Stimulated activated CD4-positive, alpha-beta T cell treated with anti-CD3 and anti-CD28 coated beads, Interleukin-4, amount 100 ng/mL, for 48 hours (primary cell): ENCODE data around the gene MAGI1.

Experiments used
- DNase-seq, 2 donors: peaks; one replicate each; pipeline ENCODE4 v3.0.0-alpha.2; 2020; ENCODE audit warnings: low read depth in 2 of 2

The MAGI1 gene

GRCh38 chr3:65666448-65667091 is 372.1 kb downstream of the MAGI1 start:
- DNase-seq = no peak

- DNase-seq = no peak
Measured at GRCh38 chr3:65665915-65666314, 372.8 kb downstream of the MAGI1 start.

GRCh38 chr3:65664931-65665330 is 373.8 kb downstream of the MAGI1 start:
- DNase-seq = no peak

GRCh38 chr3:65664446-65664845 is 374.3 kb downstream of the MAGI1 start:
- DNase-seq = no peak

GRCh38 chr3:65662095-65662494 is 376.6 kb downstream of the MAGI1 start:
- no peak for DNase-seq

- no peak for DNase-seq
Measured at GRCh38 chr3:65660000-65660598, 378.6 kb downstream of the MAGI1 start.

- no peak for DNase-seq
Measured at GRCh38 chr3:65659396-65659795, 379.3 kb downstream of the MAGI1 start.

- no peak for DNase-seq
Measured at GRCh38 chr3:65658401-65658800, 380.3 kb downstream of the MAGI1 start.

- DNase-seq = no peak
Measured at GRCh38 chr3:65655061-65655460, 383.7 kb downstream of the MAGI1 start.

- no peak for DNase-seq
Measured at GRCh38 chr3:65653731-65654130, 385.0 kb downstream of the MAGI1 start.

- no peak for DNase-seq
Measured at GRCh38 chr3:65650247-65650646, 388.5 kb downstream of the MAGI1 start.

GRCh38 chr3:65647369-65647768 is 391.3 kb downstream of the MAGI1 start:
- DNase-seq = no peak

- DNase-seq = no peak
Measured at GRCh38 chr3:65642883-65643282, 395.8 kb downstream of the MAGI1 start.

- DNase-seq = no peak
Measured at GRCh38 chr3:65641777-65642176, 396.9 kb downstream of the MAGI1 start.

GRCh38 chr3:65641045-65641444 is 397.7 kb downstream of the MAGI1 start:
- DNase-seq = no peak

GRCh38 chr3:65639444-65639843 is 399.3 kb downstream of the MAGI1 start:
- DNase-seq = no peak

GRCh38 chr3:65638301-65638700 is 400.4 kb downstream of the MAGI1 start:
- DNase-seq = no peak

- no peak for DNase-seq
Measured at GRCh38 chr3:65636326-65636725, 402.4 kb downstream of the MAGI1 start.

- DNase-seq = no peak
Measured at GRCh38 chr3:65635657-65636056, 403.1 kb downstream of the MAGI1 start.

GRCh38 chr3:65633018-65633638 is 405.6 kb downstream of the MAGI1 start:
- no peak for DNase-seq

- no peak for DNase-seq
Measured at GRCh38 chr3:65632414-65632813, 406.3 kb downstream of the MAGI1 start.

GRCh38 chr3:65628978-65629377 is 409.7 kb downstream of the MAGI1 start:
- DNase-seq = no peak

GRCh38 chr3:65627062-65627461 is 411.7 kb downstream of the MAGI1 start:
- DNase-seq = no peak
